NT2/D1 (cell line): ENCODE measurements around the gene TEX28.
"Not testable (repeated sequence)": the region's sequence is repeated elsewhere in the genome, so short reads cannot be mapped to it uniquely, and the experiment has no call there.

Source experiments
- DNase-seq: peaks from one replicate; pipeline ENCODE4 v3.0.0-alpha.2; 2011; ENCODE audit warnings: low read depth, low spot score
- H3K27me3 ChIP-seq: 2 replicates; pipeline ENCODE4 v1.6.0; 2011; ENCODE audit warnings: mild to moderate bottlenecking; ENCODE audit not compliant: insufficient read length, insufficient read depth
- H3K36me3 ChIP-seq: 2 replicates; pipeline ENCODE4 v1.6.1; 2011; ENCODE audit warnings: mild to moderate bottlenecking, low read length, mixed read lengths; ENCODE audit not compliant: insufficient read depth, insufficient read length
- H3K4me1 ChIP-seq: 2 replicates; pipeline ENCODE4 v1.5.1; 2011; ENCODE audit not compliant: insufficient read depth, insufficient read length
- H3K4me3 ChIP-seq: 2 replicates; pipeline ENCODE4 v1.5.1; 2011; ENCODE audit warnings: low read depth; ENCODE audit not compliant: insufficient read length
- H3K9ac ChIP-seq: 2 replicates; pipeline ENCODE4 v1.6.0; 2011; ENCODE audit warnings: low read depth; ENCODE audit not compliant: insufficient read length
- H3K9me3 ChIP-seq: 2 replicates; pipeline ENCODE4 v1.5.1; 2011; ENCODE audit warnings: mild to moderate bottlenecking, low read length; ENCODE audit not compliant: insufficient read depth
- SUZ12 ChIP-seq: IDR thresholded peaks from 2 replicates; pipeline ENCODE4 v1.6.1; 2011; ENCODE audit not compliant: insufficient read length, insufficient read depth; ENCODE audit errors: extremely low read depth
- YY1 ChIP-seq: IDR thresholded peaks from 2 replicates; pipeline ENCODE4 v1.6.1; 2011; ENCODE audit not compliant: insufficient read length, insufficient read depth
- ZNF274 ChIP-seq: IDR thresholded peaks from 2 replicates; pipeline ENCODE4 v1.6.1; 2011; ENCODE audit warnings: mild to moderate bottlenecking, low read depth, low read length

Gene TEX28

GRCh38 chrX:154300816-154301215 is 5.9 kb upstream of the TEX28 start:
- peaks cover 5% of the 10 kb centered on the region; the same call in 1 of the 2 replicates for H3K9me3 ChIP-seq
- H3K4me1 ChIP-seq = no peaks in the 10 kb centered on the region
- H3K4me3 ChIP-seq = no peak overlapping the region
- TF ChIP-seq ZNF274 (no peak), SUZ12 (no peak), YY1 (no peak)
- H3K9ac ChIP-seq = no peak overlapping the region
- no peak for DNase-seq
- no peaks in the 10 kb centered on the region for H3K36me3 ChIP-seq
- no peaks in the 10 kb centered on the region for H3K27me3 ChIP-seq

- DNase-seq = no peak
Observed at GRCh38 chrX:154298312-154298711, 3.4 kb upstream of the TEX28 start.

GRCh38 chrX:154296731-154297130 is 1.8 kb upstream of the TEX28 start:
- Histone ChIP-seq H3K9me3 (peaks cover 9% of the 10 kb centered on the region; the same call in 1 of the 2 replicates), H3K36me3 (no peaks in the 10 kb centered on the region)

More at GRCh38 chrX:154298312-154298711, 3.4 kb upstream of the TEX28 start:
- Histone ChIP-seq H3K4me1 (no peaks in the 10 kb centered on the region), H3K27me3 (no peaks in the 10 kb centered on the region), H3K9me3 (peaks cover 9% of the 10 kb centered on the region; the same call in 1 of the 2 replicates), H3K4me3 (no peak overlapping the region), H3K9ac (no peak overlapping the region), H3K36me3 (no peaks in the 10 kb centered on the region)
- TF ChIP-seq YY1 (no peak), ZNF274 (no peak), SUZ12 (no peak)

GRCh38 chrX:154295664-154296310 is 863 bp upstream of the TEX28 start, which contains the start of gene TKTL1:
Gene TKTL1 (plus strand): TSS chrX:154295795. CDS start chrX:154295860, 65 bp downstream.
- DNase-seq = no peak
- TF ChIP-seq SUZ12 (no peak), YY1 (no peak), ZNF274 (no peak)

More at GRCh38 chrX:154296731-154297130, 1.8 kb upstream of the TEX28 start:
- Histone ChIP-seq H3K4me3 (no peak overlapping the region), H3K9ac (no peak overlapping the region), H3K4me1 (no peaks in the 10 kb centered on the region), H3K27me3 (no peaks in the 10 kb centered on the region)
- no peak for DNase-seq
- TF ChIP-seq SUZ12 = no peak
- no peak for TF ChIP-seq ZNF274
- no peak for TF ChIP-seq YY1

GRCh38 chrX:154286406-154286805 is 8.5 kb downstream of the TEX28 start:
- not testable (repeated sequence) for H3K36me3 ChIP-seq, DNase-seq, H3K9ac ChIP-seq, H3K4me1 ChIP-seq, H3K9me3 ChIP-seq, H3K4me3 ChIP-seq, H3K27me3 ChIP-seq

More at GRCh38 chrX:154295664-154296310, 863 bp upstream of the TEX28 start, which contains the start of gene TKTL1:
- Histone ChIP-seq H3K4me3 (no peak within 1 kb of the TSS), H3K27me3 (no peaks in the 10 kb centered on the region), H3K9me3 (peaks cover 9% of the 10 kb centered on the region; the same call in 1 of the 2 replicates), H3K36me3 (no peaks in the 10 kb centered on the region), H3K9ac (no peak within 1 kb of the TSS), H3K4me1 (no peaks in the 10 kb centered on the region)

GRCh38 chrX:154284489-154285338 is 10.2 kb downstream of the TEX28 start:
- not testable (repeated sequence) for H3K9ac ChIP-seq, DNase-seq, H3K27me3 ChIP-seq, H3K4me1 ChIP-seq, H3K9me3 ChIP-seq, H3K36me3 ChIP-seq, H3K4me3 ChIP-seq

GRCh38 chrX:154269245-154269644 is 25.7 kb downstream of the TEX28 start:
- not testable (repeated sequence) for H3K36me3 ChIP-seq, H3K9me3 ChIP-seq, H3K4me3 ChIP-seq, DNase-seq, H3K9ac ChIP-seq, H3K4me1 ChIP-seq, H3K27me3 ChIP-seq

- not testable (repeated sequence) for H3K9ac ChIP-seq, H3K36me3 ChIP-seq, H3K27me3 ChIP-seq, H3K4me1 ChIP-seq, H3K4me3 ChIP-seq, H3K9me3 ChIP-seq, DNase-seq
Observed at GRCh38 chrX:154263072-154263471, 31.9 kb downstream of the TEX28 start.

GRCh38 chrX:154258711-154259110 is 36.2 kb downstream of the TEX28 start:
- not testable (repeated sequence) for H3K36me3 ChIP-seq, DNase-seq, H3K9ac ChIP-seq, H3K27me3 ChIP-seq, H3K4me1 ChIP-seq, H3K4me3 ChIP-seq, H3K9me3 ChIP-seq

GRCh38 chrX:154257282-154257681 is 37.6 kb downstream of the TEX28 start, which contains the start of gene OPN1MW3:
Gene OPN1MW3 (plus strand): TSS chrX:154257582. CDS start chrX:154257620, 38 bp downstream.
- H3K9ac ChIP-seq, H3K4me3 ChIP-seq, H3K9me3 ChIP-seq, H3K27me3 ChIP-seq, H3K36me3 ChIP-seq, H3K4me1 ChIP-seq, DNase-seq: not testable (repeated sequence)
